H9 (cell line): Measurements from ENCODE around the gene GNG11. TPM values are rescaled to one million over a fixed set of nuclear protein-coding genes. Genes with fewer than 3 reads are reported as not detected.

Experiments used
- DNase-seq: peaks from one replicate; pipeline ENCODE4 v3.0.0-alpha.2; 2017
- H2AFZ ChIP-seq: one replicate; pipeline ENCODE4 v1.6.1; 2013; ENCODE audit warnings: mild to moderate bottlenecking, low read length, control low read depth, moderate library complexity
- H2AK5ac ChIP-seq: 2 replicates; pipeline ENCODE4 v1.6.1; 2013; ENCODE audit warnings: low read length, control low read depth, mixed read lengths; ENCODE audit not compliant: insufficient read length
- H2BK120ac ChIP-seq: one replicate; pipeline ENCODE4 v1.6.1; 2013; ENCODE audit warnings: low read depth, mild to moderate bottlenecking, low read length, control low read depth, inconsistent platforms; ENCODE audit not compliant: poor library complexity, severe bottlenecking
- H2BK12ac ChIP-seq: 2 replicates; pipeline ENCODE4 v1.6.1; 2013; ENCODE audit warnings: low read length, control low read depth, mixed read lengths, low read depth; ENCODE audit not compliant: insufficient read length
- H2BK15ac ChIP-seq: 2 replicates; pipeline ENCODE4 v1.6.1; 2013; ENCODE audit warnings: low read depth, low read length, control low read depth
- H2BK20ac ChIP-seq: one replicate; pipeline ENCODE4 v1.6.1; 2013; ENCODE audit warnings: low read depth, mild to moderate bottlenecking, low read length, control low read depth, inconsistent platforms; ENCODE audit not compliant: poor library complexity, severe bottlenecking
- H2BK5ac ChIP-seq: 2 replicates; pipeline ENCODE4 v1.6.1; 2013; ENCODE audit warnings: low read length, control low read depth, mixed read lengths; ENCODE audit not compliant: insufficient read length
- H3K14ac ChIP-seq: 2 replicates; pipeline ENCODE4 v1.6.1; 2013; ENCODE audit warnings: low read length, control low read depth; ENCODE audit not compliant: insufficient read depth
- H3K18ac ChIP-seq: 2 replicates; pipeline ENCODE4 v1.6.1; 2013; ENCODE audit warnings: low read depth, mild to moderate bottlenecking, mixed read lengths, low read length, control low read depth; ENCODE audit not compliant: insufficient read length
- H3K23ac ChIP-seq: 2 replicates; pipeline ENCODE4 v1.6.1; 2013; ENCODE audit warnings: low read length, control low read depth, mixed read lengths, low read depth; ENCODE audit not compliant: insufficient read length
- H3K23me2 ChIP-seq: 2 replicates; pipeline ENCODE4 v1.6.1; 2013; ENCODE audit warnings: low read depth, mild to moderate bottlenecking, mixed read lengths, low read length, control low read depth; ENCODE audit not compliant: insufficient read length, poor library complexity, severe bottlenecking
- H3K27ac ChIP-seq: 2 replicates; pipeline ENCODE4 v1.5.1; 2013; ENCODE audit warnings: low read length, control low read depth, mixed read lengths, low read depth; ENCODE audit not compliant: insufficient read length
- H3K27me3 ChIP-seq: 2 replicates; pipeline ENCODE4 v1.6.1; 2013; ENCODE audit warnings: low read length, control low read depth, inconsistent platforms; ENCODE audit not compliant: insufficient read depth
- H3K4ac ChIP-seq: 2 replicates; pipeline ENCODE4 v1.6.1; 2013; ENCODE audit warnings: low read depth, mild to moderate bottlenecking, control low read depth, inconsistent platforms, low read length, moderate library complexity
- H3K4me1 ChIP-seq: 2 replicates; pipeline ENCODE4 v1.6.1; 2013; ENCODE audit warnings: low read length, control low read depth, inconsistent platforms; ENCODE audit not compliant: insufficient read depth
- H3K4me2 ChIP-seq: 2 replicates; pipeline ENCODE4 v1.6.1; 2013; ENCODE audit warnings: low read length, control low read depth, mixed read lengths; ENCODE audit not compliant: insufficient read length, insufficient read depth
- H3K56ac ChIP-seq: 2 replicates; pipeline ENCODE4 v1.6.1; 2013; ENCODE audit warnings: low read depth, mild to moderate bottlenecking, mixed read lengths, low read length, control low read depth; ENCODE audit not compliant: insufficient read length
- H3K79me1 ChIP-seq: 2 replicates; pipeline ENCODE4 v1.6.1; 2013; ENCODE audit warnings: low read depth, mild to moderate bottlenecking, moderate library complexity, low read length, control low read depth, inconsistent platforms; ENCODE audit not compliant: insufficient read depth, poor library complexity, severe bottlenecking
- H3K79me2 ChIP-seq: 2 replicates; pipeline ENCODE4 v1.6.1; 2013; ENCODE audit warnings: low read length, control low read depth, inconsistent platforms; ENCODE audit not compliant: insufficient read depth
- H3K9ac ChIP-seq: 2 replicates; pipeline ENCODE4 v1.6.1; 2013; ENCODE audit warnings: low read length, control low read depth, mixed read lengths; ENCODE audit not compliant: insufficient read length; ENCODE audit errors: extremely low read depth
- H3K9me3 ChIP-seq: one replicate; pipeline ENCODE4 v1.6.1; 2013; ENCODE audit warnings: low read depth, low read length, inconsistent platforms; ENCODE audit not compliant: control insufficient read depth
- H3T11ph ChIP-seq: one replicate; pipeline ENCODE4 v1.6.1; 2013; ENCODE audit warnings: mild to moderate bottlenecking, low read length, control low read depth, inconsistent platforms
- H4K20me1 ChIP-seq: one replicate; pipeline ENCODE4 v1.6.1; 2013; ENCODE audit not compliant: control insufficient read depth, insufficient read length, insufficient read depth
- H4K5ac ChIP-seq: 2 replicates; pipeline ENCODE4 v1.6.1; 2013; ENCODE audit warnings: low read depth, mild to moderate bottlenecking, mixed read lengths, low read length, control low read depth; ENCODE audit not compliant: insufficient read length
- H4K8ac ChIP-seq: replicated peaks from 2 replicates; pipeline ENCODE4 v1.6.1; 2013; ENCODE audit warnings: low read length, control low read depth, mixed read lengths, low read depth; ENCODE audit not compliant: insufficient read length
- H4K91ac ChIP-seq: 2 replicates; pipeline ENCODE4 v1.6.1; 2013; ENCODE audit warnings: low read depth, mild to moderate bottlenecking, moderate library complexity, mixed read lengths, low read length, control low read depth; ENCODE audit not compliant: insufficient read length
- H3K27ac Mint-ChIP-seq, 3 experiments: 2 replicates in 2 of 3; 3 replicates in 1 of 3; pipeline ENCODE4 v1.8.0; 2020 to 2021; ENCODE audit warnings: mixed read lengths in 3 of 3, mild to moderate bottlenecking in 1 of 3, moderate library complexity in 1 of 3
- H3K27me3 Mint-ChIP-seq: 2 replicates; pipeline ENCODE4 v1.8.0; 2021; ENCODE audit warnings: low read depth, mild to moderate bottlenecking, moderate library complexity, mixed read lengths
- H3K36me3 Mint-ChIP-seq, 3 experiments: 2 replicates in 2 of 3; 3 replicates in 1 of 3; pipeline ENCODE4 v1.8.0; 2020 to 2021; ENCODE audit warnings: low read depth in 3 of 3, mixed read lengths in 3 of 3; ENCODE audit not compliant: insufficient read depth in 1 of 3
- H3K4me1 Mint-ChIP-seq, 2 experiments: 2 replicates each; pipeline ENCODE4 v1.8.0; 2020; ENCODE audit warnings: mixed read lengths in 2 of 2
- H3K4me3 Mint-ChIP-seq, 2 experiments: 2 replicates in 1 of 2; 3 replicates in 1 of 2; pipeline ENCODE4 v1.8.0; 2020 to 2021; ENCODE audit warnings: mild to moderate bottlenecking in 2 of 2, mixed read lengths in 2 of 2, moderate library complexity in 1 of 2
- H3K9me3 Mint-ChIP-seq, 2 experiments: 2 replicates in 1 of 2; 3 replicates in 1 of 2; pipeline ENCODE4 v1.8.0; 2020; ENCODE audit warnings: mild to moderate bottlenecking in 2 of 2, mixed read lengths in 2 of 2, moderate library complexity in 1 of 2
- WGBS: extraction: QIAGEN DNeasy Blood & Tissue Kit; methylation state at CpG from one replicate; pipeline ENCODE4 v1.1.7; 2013; ENCODE audit warnings: missing lambda C conversion rate, low lambda C conversion rate, mixed read lengths; ENCODE audit not compliant: insufficient read length; ENCODE audit errors: extremely low coverage; 5-methylcytosine and 5-hydroxymethylcytosine counted together
- total RNA-seq: library from RNA; stranded (reverse); gene quantifications from 2 replicates; pipeline ENCODE4 v1.2.1, GENCODE V29; 2021
- TF ChIP-seq, protein P1 (sequence below): fragments of 200-600 bp; sonication (generic); conservative IDR thresholded peaks from 3 replicates; pipeline ENCODE4 v1.8.0; 2021; ENCODE audit warnings: antibody characterized with exemption, mild to moderate bottlenecking

GNG11 gene
- total RNA-seq, 1 experiment from 2014 or later, result 0.68 TPM

DNA sequence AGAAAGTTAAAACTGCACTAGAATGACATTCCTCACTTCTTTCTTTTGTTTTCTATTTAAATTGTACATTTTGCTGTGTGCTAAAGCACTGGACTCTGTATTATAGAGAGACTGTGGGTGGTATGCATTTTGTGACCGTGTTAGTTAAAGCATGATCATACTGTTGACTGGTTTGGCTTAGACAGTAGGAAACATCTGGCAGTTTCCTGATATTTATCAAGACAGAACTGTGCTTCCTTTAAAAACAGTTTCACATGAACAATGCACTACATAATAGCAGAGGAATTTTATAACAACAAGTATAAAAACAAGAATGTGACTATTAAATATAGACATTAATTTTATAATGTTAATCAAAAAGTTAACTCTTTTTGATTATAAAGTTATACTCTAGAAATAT lies 23.1 kb downstream of the GNG11 start:
- Histone ChIP-seq H2AFZ (no peak overlapping the region), H2BK15ac (no peak overlapping the region), H2BK12ac (no peak overlapping the region), H3K9ac (no peak overlapping the region), H3K23me2 (no peaks in the 10 kb centered on the region), H3K23ac (no peak overlapping the region), H3K14ac (no peak overlapping the region), H4K91ac (no peak overlapping the region), H3K4ac (no peak overlapping the region), H2BK5ac (no peak overlapping the region), H3K4me2 (no peak overlapping the region), H4K8ac (no peak overlapping the region), H3T11ph (no peak overlapping the region), H3K18ac (no peak overlapping the region), H4K20me1 (no peaks in the 10 kb centered on the region), H2AK5ac (no peak overlapping the region), H3K79me2 (no peaks in the 10 kb centered on the region), H3K27me3 (no peaks in the 10 kb centered on the region), H3K56ac (no peak overlapping the region), H4K5ac (no peak overlapping the region), H3K4me1 (no peaks in the 10 kb centered on the region), H2BK20ac (no peak overlapping the region), H2BK120ac (no peak overlapping the region), H3K27ac (no peak overlapping the region), H3K79me1 (no peaks in the 10 kb centered on the region), H3K9me3 (no peaks in the 10 kb centered on the region)
- no peaks in the 10 kb centered on the region for H3K9me3 Mint-ChIP-seq
- no peaks in the 10 kb centered on the region for H3K4me1 Mint-ChIP-seq
- no peak overlapping the region for H3K27ac Mint-ChIP-seq
- H3K4me3 Mint-ChIP-seq, result no peak overlapping the region
- peaks cover 2% of the 10 kb centered on the region for H3K27me3 Mint-ChIP-seq
- TF ChIP-seq, protein P1, sequence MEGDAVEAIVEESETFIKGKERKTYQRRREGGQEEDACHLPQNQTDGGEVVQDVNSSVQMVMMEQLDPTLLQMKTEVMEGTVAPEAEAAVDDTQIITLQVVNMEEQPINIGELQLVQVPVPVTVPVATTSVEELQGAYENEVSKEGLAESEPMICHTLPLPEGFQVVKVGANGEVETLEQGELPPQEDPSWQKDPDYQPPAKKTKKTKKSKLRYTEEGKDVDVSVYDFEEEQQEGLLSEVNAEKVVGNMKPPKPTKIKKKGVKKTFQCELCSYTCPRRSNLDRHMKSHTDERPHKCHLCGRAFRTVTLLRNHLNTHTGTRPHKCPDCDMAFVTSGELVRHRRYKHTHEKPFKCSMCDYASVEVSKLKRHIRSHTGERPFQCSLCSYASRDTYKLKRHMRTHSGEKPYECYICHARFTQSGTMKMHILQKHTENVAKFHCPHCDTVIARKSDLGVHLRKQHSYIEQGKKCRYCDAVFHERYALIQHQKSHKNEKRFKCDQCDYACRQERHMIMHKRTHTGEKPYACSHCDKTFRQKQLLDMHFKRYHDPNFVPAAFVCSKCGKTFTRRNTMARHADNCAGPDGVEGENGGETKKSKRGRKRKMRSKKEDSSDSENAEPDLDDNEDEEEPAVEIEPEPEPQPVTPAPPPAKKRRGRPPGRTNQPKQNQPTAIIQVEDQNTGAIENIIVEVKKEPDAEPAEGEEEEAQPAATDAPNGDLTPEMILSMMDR, result no peak
- H3K36me3 Mint-ChIP-seq, result no peaks in the 10 kb centered on the region
- no CpG with 5 or more reads among the region's 1 CpG for WGBS
- no peak for DNase-seq
